HG02571 (cell line): ENCODE results near the gene PRDM11.
"Not testable (repeated sequence)": the region's sequence is repeated elsewhere in the genome, so short reads cannot be mapped to it uniquely, and the experiment has no call there.

Experiments used
- ATAC-seq: cut with Tn5 transposase; IDR thresholded peaks from one replicate; pipeline ENCODE4 v1.9.1; 2021; ENCODE audit warnings: mild to moderate bottlenecking, moderate library complexity; ENCODE audit not compliant: unreplicated experiment

PRDM11 gene

DNA sequence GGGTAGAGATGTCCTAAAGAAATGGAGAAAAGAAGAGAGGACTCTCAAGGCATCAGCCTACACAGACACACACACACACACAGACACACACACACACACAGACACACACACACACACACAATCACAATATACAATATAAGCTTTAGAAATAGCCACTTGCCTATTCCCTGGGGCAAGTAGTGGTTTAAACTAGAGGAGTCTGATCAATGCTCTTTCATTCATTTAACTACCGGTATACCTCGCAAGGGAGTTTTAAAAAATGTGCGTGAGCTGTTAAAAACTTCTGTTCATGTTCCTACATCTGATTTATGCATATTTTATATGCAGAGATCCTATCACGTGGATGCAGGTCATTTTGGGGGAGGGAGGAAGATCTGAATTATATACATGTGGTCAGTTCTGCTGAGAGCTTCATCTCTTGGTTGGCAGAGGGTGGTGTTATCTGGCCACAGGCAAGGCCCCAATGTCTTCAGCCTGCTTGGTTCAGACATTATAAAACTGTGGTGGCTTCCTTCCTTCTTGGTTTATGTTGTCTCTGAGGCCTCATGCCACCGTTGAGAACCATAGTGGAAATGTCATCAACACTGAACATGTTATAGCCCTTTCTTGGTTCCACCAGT lies 83.1 kb downstream of the PRDM11 start:
- ATAC-seq: no peak

DNA sequence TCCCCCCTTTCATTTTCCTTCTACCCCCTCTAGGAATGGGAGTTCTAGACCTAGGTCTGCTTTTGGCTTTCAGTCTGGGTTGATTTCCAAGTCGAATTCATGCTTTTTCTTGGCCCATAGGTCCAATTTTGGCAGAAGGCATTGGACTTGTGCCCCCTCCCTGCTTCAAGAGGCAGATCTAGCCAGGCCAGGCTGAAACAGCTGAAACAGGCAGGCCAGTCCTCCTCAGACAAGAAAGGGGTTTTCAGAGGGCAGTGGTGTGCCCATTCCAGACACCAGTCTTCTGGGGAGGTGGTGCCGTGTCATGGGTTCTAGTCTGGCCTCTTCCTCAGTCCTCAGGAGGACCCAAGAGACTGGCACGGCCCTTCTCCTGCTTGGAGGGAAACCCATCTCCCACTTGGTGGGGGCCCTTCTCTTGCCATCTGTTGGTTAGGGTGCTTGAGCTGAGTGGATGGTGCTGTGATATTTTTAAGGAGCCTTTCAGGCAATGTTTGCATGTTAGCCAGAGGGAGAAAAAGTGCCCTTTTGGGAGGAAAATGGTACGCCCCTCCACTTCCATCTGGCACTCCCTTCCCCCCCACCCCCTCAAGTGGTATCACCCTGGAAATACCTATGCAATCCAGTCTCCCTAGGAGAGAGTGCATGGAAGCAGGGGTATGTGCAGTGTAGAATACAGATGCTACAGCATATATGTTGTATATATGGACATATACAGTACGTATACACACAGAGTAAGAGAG lies 86.1 kb downstream of the PRDM11 start:
- ATAC-seq: no peak

- no peak for ATAC-seq
Measured at GRCh38 chr11:45233121-45233803, 86.8 kb downstream of the PRDM11 start.

DNA sequence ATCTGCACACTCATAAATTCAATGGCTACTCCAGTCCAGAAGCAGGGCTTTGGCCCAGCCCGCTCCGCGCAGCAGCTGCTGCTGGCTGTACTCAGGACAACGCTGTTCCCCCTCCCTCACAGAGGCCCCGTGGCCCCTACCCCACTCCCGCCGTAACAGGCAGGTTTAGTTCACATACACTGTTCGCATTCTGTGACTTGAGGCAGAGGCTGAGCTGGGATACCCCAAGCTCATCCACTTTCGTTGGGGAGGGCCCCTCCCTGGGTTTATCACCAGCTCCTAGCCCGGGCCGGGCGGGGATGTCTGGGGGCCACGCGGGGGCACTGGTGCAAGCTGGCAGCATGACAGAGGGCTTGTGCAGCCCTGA lies 87.3 kb downstream of the PRDM11 start:
- ATAC-seq: no peak

DNA sequence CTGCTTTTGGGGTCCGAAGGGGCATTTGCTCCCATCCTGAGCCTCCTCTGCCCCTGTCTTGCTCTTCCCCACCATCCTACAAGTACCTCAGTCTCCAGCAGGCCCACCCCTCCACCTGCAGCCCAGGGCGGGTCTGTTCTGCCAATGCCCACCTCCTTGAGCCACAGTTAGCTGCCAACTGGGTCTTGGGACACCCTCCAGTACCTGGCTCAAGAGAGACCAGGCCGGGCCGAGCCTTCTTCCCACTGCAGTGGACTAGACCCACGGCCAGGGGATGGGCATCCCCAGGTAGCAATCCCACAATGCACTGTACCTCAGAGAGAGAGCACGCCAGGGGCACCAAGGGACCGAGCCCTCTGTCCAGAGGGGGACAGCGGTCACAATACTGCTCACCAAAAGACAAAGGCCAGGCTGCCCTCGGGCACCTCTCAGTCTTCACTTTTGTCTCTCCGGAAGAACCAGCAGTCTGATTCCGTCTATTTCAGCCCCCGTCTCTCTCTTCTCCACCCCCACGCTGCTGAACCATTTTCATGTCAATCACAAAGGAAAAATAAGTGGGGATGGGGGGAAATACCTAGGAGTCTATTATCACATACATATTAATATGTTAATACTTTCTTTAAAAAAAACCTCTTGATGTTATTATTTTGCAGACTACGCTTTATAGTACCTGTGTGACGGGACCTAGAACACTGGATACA lies 88.0 kb downstream of the PRDM11 start:
- ATAC-seq: no peak

- ATAC-seq: no peak
Measured at GRCh38 chr11:45237711-45238315, 91.4 kb downstream of the PRDM11 start.

- ATAC-seq: no peak
Measured at GRCh38 chr11:45238724-45239123, 92.3 kb downstream of the PRDM11 start.

- ATAC-seq: no peak
Measured at GRCh38 chr11:45239733-45240132, 93.3 kb downstream of the PRDM11 start.

- no peak for ATAC-seq
Measured at GRCh38 chr11:45243967-45244366, 97.5 kb downstream of the PRDM11 start.

- ATAC-seq: no peak
Measured at GRCh38 chr11:45245218-45246045, 99.0 kb downstream of the PRDM11 start.

DNA sequence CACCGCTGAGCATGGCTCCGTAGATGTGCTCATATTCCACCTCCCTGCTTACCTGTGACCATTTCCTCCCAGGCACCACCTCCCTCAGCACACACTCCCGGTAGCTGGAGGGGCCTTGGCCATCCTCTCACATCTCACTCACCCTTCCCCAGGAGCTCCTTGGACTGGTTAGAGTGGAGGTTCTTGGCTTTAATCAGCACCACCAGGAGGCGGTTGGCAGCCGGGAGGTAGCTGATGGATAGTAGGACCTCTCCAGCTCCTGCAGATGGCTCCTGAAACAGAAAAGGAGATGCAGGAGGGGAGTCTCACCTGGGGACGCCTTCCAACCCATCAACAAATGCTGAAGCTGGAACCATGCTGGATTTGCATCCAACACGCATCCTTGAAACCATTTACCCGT lies 99.8 kb downstream of the PRDM11 start:
- ATAC-seq: no peak

GRCh38 chr11:45247433-45247832 lies 101.0 kb downstream of the PRDM11 start:
- no peak for ATAC-seq

GRCh38 chr11:45248501-45249011 lies 102.1 kb downstream of the PRDM11 start:
- ATAC-seq: no peak

DNA sequence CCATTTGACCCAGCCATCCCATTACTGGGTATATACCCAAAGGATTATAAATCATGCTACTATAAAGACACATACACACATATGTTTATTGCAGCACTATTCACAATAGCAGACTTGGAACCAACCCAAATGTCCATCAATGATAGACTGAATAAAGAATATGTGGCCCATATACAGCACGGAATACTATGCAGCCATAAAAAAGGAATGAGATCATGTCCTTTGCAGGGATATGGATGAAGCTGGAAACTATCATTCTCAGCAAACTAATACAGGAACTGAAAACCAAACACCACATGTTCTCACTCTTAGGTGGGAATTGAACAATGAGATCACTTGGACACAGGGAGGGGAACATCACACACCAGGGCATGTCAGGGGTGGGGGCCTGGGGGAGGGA lies 102.9 kb downstream of the PRDM11 start:
- ATAC-seq: not testable (repeated sequence)

DNA sequence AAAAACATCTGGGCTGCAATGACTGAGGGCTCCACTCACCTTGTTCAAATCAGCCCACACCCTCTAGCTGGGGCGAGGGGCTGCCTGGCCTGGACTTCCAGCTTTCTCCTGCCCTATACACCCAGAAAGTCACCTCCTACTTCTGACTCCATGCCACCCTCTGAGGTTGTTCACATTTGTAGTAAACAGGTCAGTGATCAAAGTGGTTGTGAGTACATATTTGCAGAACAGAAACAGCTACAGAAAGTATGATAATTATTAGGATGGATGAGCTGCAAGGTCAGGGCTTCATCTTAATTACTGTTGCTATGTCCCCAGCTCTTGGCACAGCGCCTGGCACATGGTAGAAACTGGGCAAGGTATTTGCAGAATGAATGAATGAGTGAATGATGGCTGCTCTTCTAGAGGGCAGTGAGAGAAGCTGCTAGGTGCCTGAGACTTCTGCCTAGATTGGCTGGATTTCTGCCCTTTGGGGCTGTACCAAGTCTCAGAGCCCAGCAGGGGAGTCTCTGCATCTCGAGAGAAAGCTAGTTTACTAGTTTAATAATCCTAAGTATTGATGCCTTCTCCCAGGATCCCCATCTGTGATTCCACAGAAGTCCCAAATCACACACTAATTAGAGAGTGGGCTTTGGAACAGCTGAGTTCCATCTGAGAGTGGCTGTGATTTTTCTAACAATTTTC lies 103.7 kb downstream of the PRDM11 start:
- no peak for ATAC-seq

- ATAC-seq: no peak
Measured at GRCh38 chr11:45252134-45252856, 105.9 kb downstream of the PRDM11 start.

DNA sequence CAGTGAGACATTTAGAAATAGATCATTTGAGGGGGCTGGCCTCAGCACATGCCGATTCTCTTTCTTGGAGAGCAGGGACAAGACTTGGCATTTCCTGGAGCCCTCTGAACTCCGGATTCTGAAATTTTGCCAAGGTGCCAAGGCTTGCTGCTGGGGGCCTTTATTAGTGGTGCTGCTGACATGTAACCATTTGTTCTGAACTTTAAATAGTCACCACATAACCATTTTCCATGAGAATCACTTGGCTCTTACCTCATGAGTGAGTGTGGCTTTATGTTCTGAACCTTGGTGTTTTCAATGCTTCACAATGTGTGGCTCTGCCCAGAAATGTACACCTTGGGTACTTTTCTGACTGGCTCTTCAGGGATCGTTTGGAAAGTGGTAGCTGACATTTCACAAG lies 106.4 kb downstream of the PRDM11 start:
- no peak for ATAC-seq

- no peak for ATAC-seq
Measured at GRCh38 chr11:45253640-45254039, 107.2 kb downstream of the PRDM11 start.

GRCh38 chr11:45254070-45254469 lies 107.6 kb downstream of the PRDM11 start:
- ATAC-seq: no peak
